ENCODE measurements around the gene SNRNP200. TPM values are rescaled to one million over a fixed set of nuclear protein-coding genes. Genes with fewer than 3 reads are reported as not detected.

SNRNP200 gene
- total RNA-seq, 1 experiment from 2014 or later, result 115 TPM

DNA sequence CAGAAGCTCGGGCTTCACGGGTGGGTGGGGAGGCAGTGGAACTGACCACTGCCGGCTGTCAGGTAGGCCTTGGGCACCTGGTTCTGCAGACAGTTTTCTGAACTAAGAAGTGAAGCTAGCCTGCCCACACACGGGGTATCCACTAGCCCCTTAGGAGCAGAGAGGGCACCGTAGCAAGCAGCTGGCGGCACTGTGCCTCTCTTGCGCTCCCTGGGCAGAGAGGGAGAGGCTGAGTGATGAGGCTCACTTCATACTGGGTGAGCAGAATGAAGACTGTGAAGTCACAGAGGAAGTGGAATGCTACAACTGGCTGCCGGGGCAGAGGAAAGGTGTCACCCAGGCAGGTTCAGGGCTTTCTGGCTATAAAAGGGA, 20.5 kb upstream of the SNRNP200 start:
- no peak overlapping the region for H3K27ac Mint-ChIP-seq (ENCODE audit: low read depth, unreplicated experiment)
- POLR2A ChIA-PET, result no interaction called here

GRCh38 chr2:96325041-96325883, 19.9 kb upstream of the SNRNP200 start, which contains the start of gene ITPRIPL1:
Gene ITPRIPL1 (plus strand): TSS chr2:96325317. CDS start chr2:96325840, 523 bp downstream.
- DNase-seq (ENCODE audit: unreplicated experiment), result no peak
- no peak within 1 kb of the TSS for H3K27ac Mint-ChIP-seq (ENCODE audit: low read depth, unreplicated experiment)
- no TSS peak for BruUV-seq (replicated peaks)
- H3K36me3 Mint-ChIP-seq (ENCODE audit: insufficient read depth, unreplicated experiment), result no peaks in the 10 kb centered on the region
- intact Hi-C loops (cut with micrococcal nuclease), result no loop called here
- TF ChIP-seq, protein P1, sequence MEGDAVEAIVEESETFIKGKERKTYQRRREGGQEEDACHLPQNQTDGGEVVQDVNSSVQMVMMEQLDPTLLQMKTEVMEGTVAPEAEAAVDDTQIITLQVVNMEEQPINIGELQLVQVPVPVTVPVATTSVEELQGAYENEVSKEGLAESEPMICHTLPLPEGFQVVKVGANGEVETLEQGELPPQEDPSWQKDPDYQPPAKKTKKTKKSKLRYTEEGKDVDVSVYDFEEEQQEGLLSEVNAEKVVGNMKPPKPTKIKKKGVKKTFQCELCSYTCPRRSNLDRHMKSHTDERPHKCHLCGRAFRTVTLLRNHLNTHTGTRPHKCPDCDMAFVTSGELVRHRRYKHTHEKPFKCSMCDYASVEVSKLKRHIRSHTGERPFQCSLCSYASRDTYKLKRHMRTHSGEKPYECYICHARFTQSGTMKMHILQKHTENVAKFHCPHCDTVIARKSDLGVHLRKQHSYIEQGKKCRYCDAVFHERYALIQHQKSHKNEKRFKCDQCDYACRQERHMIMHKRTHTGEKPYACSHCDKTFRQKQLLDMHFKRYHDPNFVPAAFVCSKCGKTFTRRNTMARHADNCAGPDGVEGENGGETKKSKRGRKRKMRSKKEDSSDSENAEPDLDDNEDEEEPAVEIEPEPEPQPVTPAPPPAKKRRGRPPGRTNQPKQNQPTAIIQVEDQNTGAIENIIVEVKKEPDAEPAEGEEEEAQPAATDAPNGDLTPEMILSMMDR (IDR thresholded peaks at IDR 0.05; ENCODE audit: unreplicated experiment), result no peak
- H3K27me3 Mint-ChIP-seq (ENCODE audit: insufficient read depth, unreplicated experiment), result peaks cover 78% of the 10 kb centered on the region
- peaks cover 18% of the 10 kb centered on the region for H3K4me1 Mint-ChIP-seq (ENCODE audit: insufficient read depth, unreplicated experiment)
- H3K4me3 Mint-ChIP-seq (ENCODE audit: unreplicated experiment), result no peak within 1 kb of the TSS
- POLR2A ChIA-PET, result no interaction called here
- CTCF ChIA-PET, result interaction anchor here (1.6 kb wide), 1 partner anchor 184 kb away, joined by 8 read pairs; no protein-coding TSS in a partner anchor
- H3K9me3 Mint-ChIP-seq (ENCODE audit: unreplicated experiment), result no peaks in the 10 kb centered on the region

More for the DNA sequence above, 20.5 kb upstream of the SNRNP200 start:
- no TSS peak for BruUV-seq (replicated peaks)
- DNase-seq (ENCODE audit: unreplicated experiment), result no peak
- CTCF ChIA-PET, result no interaction called here
- Mint-ChIP-seq H3K4me1 (ENCODE audit: insufficient read depth, unreplicated experiment) (peaks cover 20% of the 10 kb centered on the region), H3K36me3 (ENCODE audit: insufficient read depth, unreplicated experiment) (no peaks in the 10 kb centered on the region), H3K4me3 (ENCODE audit: unreplicated experiment) (no peak overlapping the region), H3K9me3 (ENCODE audit: unreplicated experiment) (no peaks in the 10 kb centered on the region), H3K27me3 (ENCODE audit: insufficient read depth, unreplicated experiment) (peaks cover 72% of the 10 kb centered on the region)
- TF ChIP-seq, protein P1 (IDR thresholded peaks at IDR 0.05; ENCODE audit: unreplicated experiment), result no peak
- intact Hi-C loops (cut with micrococcal nuclease), result no loop called here

DNA sequence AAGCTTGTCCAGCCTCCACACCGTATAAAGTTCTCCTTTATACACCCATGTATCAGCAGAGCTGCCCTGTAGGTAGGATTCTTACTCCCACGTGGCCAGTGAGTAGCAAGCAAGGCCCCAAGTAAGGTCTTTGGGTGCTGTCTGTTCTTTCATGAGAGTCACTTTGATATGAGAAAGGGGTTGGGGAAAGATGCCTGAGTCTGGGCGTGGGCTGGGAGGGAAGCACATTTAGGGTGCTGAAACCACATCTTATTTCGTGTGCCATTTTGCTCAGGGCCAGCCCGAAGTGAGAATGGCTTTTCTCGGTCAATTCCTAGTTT, 19.3 kb upstream of the SNRNP200 start:
- no TSS peak for BruUV-seq (replicated peaks)
- Mint-ChIP-seq H3K36me3 (ENCODE audit: insufficient read depth, unreplicated experiment) (no peaks in the 10 kb centered on the region), H3K4me1 (ENCODE audit: insufficient read depth, unreplicated experiment) (peaks cover 16% of the 10 kb centered on the region), H3K9me3 (ENCODE audit: unreplicated experiment) (no peaks in the 10 kb centered on the region), H3K27ac (ENCODE audit: low read depth, unreplicated experiment) (no peak overlapping the region), H3K27me3 (ENCODE audit: insufficient read depth, unreplicated experiment) (peaks cover 84% of the 10 kb centered on the region), H3K4me3 (ENCODE audit: unreplicated experiment) (no peak overlapping the region)
- POLR2A ChIA-PET, result interaction anchor here (2.2 kb wide), 1 partner anchor 19 kb away, joined by 9 read pairs; the partner anchor contains the start of gene SNRNP200
- intact Hi-C loops (cut with micrococcal nuclease), result no loop called here
- CTCF ChIA-PET, result interaction anchor here (1.6 kb wide), 1 partner anchor 185 kb away, joined by 8 read pairs; no protein-coding TSS in a partner anchor
- TF ChIP-seq, protein P1 (IDR thresholded peaks at IDR 0.05; ENCODE audit: unreplicated experiment), result no peak
- DNase-seq (ENCODE audit: unreplicated experiment), result no peak

GRCh38 chr2:96323849-96324248, 18.5 kb upstream of the SNRNP200 start:
- no peak for DNase-seq (ENCODE audit: unreplicated experiment)
- ChIA-PET POLR2A (interaction anchor here (2.2 kb wide), 1 partner anchor 18 kb away, joined by 9 read pairs; the partner anchor contains the start of gene SNRNP200), CTCF (interaction anchor here (0.6 to 1.6 kb wide), 3 partner anchors 88 to 240 kb away, joined by 3 to 8 read pairs (median 4); no protein-coding TSS in a partner anchor)
- no TSS peak for BruUV-seq (replicated peaks)
- TF ChIP-seq, protein P1 (IDR thresholded peaks at IDR 0.05; ENCODE audit: unreplicated experiment), result no peak
- Mint-ChIP-seq H3K27me3 (ENCODE audit: insufficient read depth, unreplicated experiment) (peaks cover 92% of the 10 kb centered on the region), H3K9me3 (ENCODE audit: unreplicated experiment) (no peaks in the 10 kb centered on the region), H3K36me3 (ENCODE audit: insufficient read depth, unreplicated experiment) (no peaks in the 10 kb centered on the region), H3K27ac (ENCODE audit: low read depth, unreplicated experiment) (no peak overlapping the region), H3K4me3 (ENCODE audit: unreplicated experiment) (no peak overlapping the region), H3K4me1 (ENCODE audit: insufficient read depth, unreplicated experiment) (peaks cover 10% of the 10 kb centered on the region)
- intact Hi-C loops (cut with micrococcal nuclease), result no loop called here
